Endothelial cell (in vitro differentiated cells): ENCODE data around the gene ROR2. TPM values are rescaled to one million over a fixed set of nuclear protein-coding genes. Genes with fewer than 3 reads are reported as not detected.

ENCODE experiments used
- DNase-seq: peaks from one replicate; pipeline ENCODE4 v3.0.0; 2021; ENCODE audit warnings: low spot score
- H3K27ac Mint-ChIP-seq: one replicate; pipeline ENCODE4 v1.8.0; 2021; ENCODE audit warnings: mixed read lengths, inconsistent platforms; ENCODE audit not compliant: unreplicated experiment
- H3K27me3 Mint-ChIP-seq: one replicate; pipeline ENCODE4 v1.8.0; 2021; ENCODE audit warnings: mild to moderate bottlenecking, moderate library complexity, mixed read lengths, inconsistent platforms; ENCODE audit not compliant: unreplicated experiment
- H3K36me3 Mint-ChIP-seq: one replicate; pipeline ENCODE4 v1.8.0; 2021; ENCODE audit warnings: mild to moderate bottlenecking, low read depth, mixed read lengths, inconsistent platforms; ENCODE audit not compliant: unreplicated experiment
- H3K4me1 Mint-ChIP-seq: one replicate; pipeline ENCODE4 v1.8.0; 2021; ENCODE audit warnings: mild to moderate bottlenecking, mixed read lengths, inconsistent platforms; ENCODE audit not compliant: unreplicated experiment
- H3K4me3 Mint-ChIP-seq: one replicate; pipeline ENCODE4 v1.8.0; 2021; ENCODE audit warnings: mild to moderate bottlenecking, mixed read lengths, inconsistent platforms; ENCODE audit not compliant: unreplicated experiment
- H3K9me3 Mint-ChIP-seq: one replicate; pipeline ENCODE4 v1.8.0; 2021; ENCODE audit warnings: mixed read lengths, inconsistent platforms; ENCODE audit not compliant: unreplicated experiment
- total RNA-seq: library from RNA; stranded (reverse); fragmentation: NEBNext Ultra II Directional; extraction: Animal tissue kit (Norgen Biotek cat#: 25700); gene quantifications from one replicate; pipeline ENCODE4 v1.2.1, GENCODE V29; 2021; ENCODE audit not compliant: unreplicated experiment
- TF ChIP-seq, protein P1 (sequence below): fragments of 200-600 bp; sonication (generic); IDR thresholded peaks from one replicate; pipeline ENCODE4 v1.5.0; 2021; ENCODE audit warnings: antibody characterized with exemption; ENCODE audit not compliant: unreplicated experiment

The ROR2 gene
- total RNA-seq, 1 donor from 2014 or later: 3.5 TPM

DNA sequence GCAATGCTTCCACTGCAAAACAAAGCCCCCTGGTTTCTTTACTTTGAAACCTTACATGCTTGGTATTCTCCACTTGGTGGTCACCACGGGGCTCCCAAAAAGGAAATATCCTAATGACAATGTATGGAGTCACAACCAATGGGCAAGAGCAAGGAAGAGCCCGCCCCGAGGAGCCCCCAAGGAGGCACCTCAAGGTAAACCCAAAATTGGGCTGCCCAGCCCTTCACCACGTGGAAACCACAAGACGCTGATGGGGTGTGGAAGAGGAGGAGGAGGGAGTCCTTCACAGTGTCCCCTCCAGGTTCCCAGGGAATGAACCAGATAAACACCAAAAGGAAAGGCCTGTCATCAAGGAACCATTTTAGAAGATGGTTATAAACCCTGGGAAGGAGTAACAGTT, 3.8 kb downstream of the ROR2 start:
- Mint-ChIP-seq H3K4me1 (peaks cover 19% of the 10 kb centered on the region), H3K9me3 (no peaks in the 10 kb centered on the region), H3K27ac (no peak overlapping the region), H3K27me3 (peaks cover 10% of the 10 kb centered on the region), H3K36me3 (no peaks in the 10 kb centered on the region), H3K4me3 (no peak overlapping the region)
- TF ChIP-seq, protein P1, sequence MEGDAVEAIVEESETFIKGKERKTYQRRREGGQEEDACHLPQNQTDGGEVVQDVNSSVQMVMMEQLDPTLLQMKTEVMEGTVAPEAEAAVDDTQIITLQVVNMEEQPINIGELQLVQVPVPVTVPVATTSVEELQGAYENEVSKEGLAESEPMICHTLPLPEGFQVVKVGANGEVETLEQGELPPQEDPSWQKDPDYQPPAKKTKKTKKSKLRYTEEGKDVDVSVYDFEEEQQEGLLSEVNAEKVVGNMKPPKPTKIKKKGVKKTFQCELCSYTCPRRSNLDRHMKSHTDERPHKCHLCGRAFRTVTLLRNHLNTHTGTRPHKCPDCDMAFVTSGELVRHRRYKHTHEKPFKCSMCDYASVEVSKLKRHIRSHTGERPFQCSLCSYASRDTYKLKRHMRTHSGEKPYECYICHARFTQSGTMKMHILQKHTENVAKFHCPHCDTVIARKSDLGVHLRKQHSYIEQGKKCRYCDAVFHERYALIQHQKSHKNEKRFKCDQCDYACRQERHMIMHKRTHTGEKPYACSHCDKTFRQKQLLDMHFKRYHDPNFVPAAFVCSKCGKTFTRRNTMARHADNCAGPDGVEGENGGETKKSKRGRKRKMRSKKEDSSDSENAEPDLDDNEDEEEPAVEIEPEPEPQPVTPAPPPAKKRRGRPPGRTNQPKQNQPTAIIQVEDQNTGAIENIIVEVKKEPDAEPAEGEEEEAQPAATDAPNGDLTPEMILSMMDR: no peak
- DNase-seq: no peak

DNA sequence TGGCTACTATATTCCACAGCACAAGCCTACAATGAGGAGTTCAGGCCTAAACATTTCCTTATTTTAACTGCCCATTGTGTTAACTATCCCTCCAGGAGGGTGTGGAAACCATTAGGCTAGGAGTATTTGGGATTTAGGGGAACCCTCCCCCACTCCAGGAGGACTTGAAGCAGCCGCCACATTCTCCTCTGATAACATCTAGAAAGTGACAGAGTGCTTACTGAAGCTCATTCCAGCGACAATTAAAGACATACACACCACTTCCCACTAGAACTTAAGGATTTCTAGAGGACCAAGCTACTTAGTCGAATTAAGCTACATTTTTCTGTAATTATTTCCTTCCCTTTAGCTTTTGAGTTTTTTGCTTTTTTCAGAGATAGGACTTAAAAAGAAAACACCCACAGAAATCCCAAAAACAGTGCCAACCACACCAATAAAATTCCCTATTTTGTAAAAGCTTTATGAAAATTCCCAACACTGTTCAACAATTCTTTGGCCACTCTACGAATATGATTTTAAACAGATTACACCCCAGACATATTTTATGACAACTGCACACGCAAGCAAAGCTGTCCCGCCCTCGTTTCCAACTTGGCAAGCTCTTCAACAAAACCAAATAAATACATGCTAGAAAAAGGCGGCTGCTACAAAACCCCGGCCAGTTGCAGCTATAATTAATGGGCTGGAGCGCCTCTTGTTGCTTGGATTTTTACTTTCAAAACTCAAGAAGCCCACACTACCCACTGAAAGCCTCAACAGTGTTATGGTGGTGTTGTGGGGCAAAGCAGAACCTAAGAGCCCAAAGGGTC, 4.5 kb downstream of the ROR2 start:
- Mint-ChIP-seq H3K4me3 (no peak overlapping the region), H3K4me1 (peaks cover 16% of the 10 kb centered on the region), H3K9me3 (no peaks in the 10 kb centered on the region), H3K27ac (no peak overlapping the region), H3K36me3 (no peaks in the 10 kb centered on the region), H3K27me3 (peaks cover 6% of the 10 kb centered on the region)
- TF ChIP-seq, protein P1: no peak
- DNase-seq: no peak

DNA sequence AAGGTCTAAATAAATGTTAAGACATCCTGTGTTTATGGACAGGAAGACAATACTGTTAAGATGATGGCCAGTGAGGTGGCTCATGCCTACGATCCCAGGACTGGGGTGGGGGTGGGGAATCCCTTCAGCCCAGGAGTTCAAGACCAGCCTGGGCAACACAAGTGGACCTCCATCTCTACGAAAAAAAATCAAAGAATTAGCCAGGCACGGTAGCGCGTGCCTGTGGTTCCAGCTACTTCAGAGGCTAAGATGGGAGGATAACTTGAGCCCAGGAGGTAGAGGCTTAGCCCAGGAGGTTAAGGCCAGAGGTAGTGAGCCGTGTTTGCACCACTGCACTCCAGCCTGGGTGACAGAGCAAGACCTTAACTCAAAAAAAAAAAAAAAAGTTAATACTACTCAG, 5.3 kb downstream of the ROR2 start:
- Mint-ChIP-seq H3K27me3 (peaks cover 5% of the 10 kb centered on the region), H3K4me1 (peaks cover 15% of the 10 kb centered on the region), H3K9me3 (no peaks in the 10 kb centered on the region), H3K4me3 (no peak overlapping the region), H3K27ac (no peak overlapping the region), H3K36me3 (no peaks in the 10 kb centered on the region)
- DNase-seq: no peak
- TF ChIP-seq, protein P1: no peak

DNA sequence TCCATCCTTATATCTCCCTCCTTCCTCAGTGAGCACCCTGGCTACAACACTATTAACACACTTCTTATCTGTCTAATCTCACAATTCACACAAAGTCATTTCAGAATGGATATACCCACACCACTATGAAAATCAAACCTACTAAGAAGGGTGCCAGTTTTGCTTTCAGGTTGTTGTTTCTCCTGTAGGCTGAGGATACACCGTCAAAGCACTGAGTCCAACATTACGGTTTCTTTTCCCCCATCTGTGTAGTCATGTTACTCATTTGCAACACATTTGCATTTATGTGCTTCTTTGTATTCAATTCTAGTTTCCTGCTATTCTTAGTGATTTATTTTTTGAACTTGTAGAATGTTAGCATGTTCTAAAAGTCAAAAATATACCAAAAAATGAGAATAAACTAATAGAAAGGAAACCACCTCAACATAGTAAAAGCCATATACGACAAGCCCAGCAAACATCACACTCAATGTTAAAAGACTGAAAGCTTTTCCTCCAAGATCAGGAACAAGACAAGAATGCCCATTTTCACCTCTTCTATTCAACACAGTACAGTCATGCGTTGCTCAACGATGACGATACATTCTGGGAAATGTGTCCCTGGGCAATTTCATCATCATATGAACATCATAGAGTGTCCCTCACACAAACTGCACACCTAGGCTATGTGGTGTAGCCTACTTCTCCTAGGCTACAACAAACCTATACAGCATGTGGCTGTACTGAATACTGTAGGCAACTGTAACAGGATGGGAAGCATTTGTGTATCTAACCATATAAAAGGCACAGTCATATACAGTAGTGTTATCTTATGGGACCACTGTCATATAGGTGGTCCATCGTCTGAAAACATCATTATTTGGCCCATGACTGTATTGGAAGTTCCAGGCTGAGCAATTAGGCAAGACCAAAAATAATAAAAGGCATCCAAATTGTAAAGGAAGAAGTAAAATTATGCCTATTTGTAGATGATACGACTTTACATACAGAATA, 6.3 kb downstream of the ROR2 start:
- Mint-ChIP-seq H3K4me3 (no peak overlapping the region), H3K9me3 (no peaks in the 10 kb centered on the region), H3K27ac (no peak overlapping the region), H3K27me3 (peaks cover 5% of the 10 kb centered on the region), H3K36me3 (no peaks in the 10 kb centered on the region), H3K4me1 (peaks cover 15% of the 10 kb centered on the region)
- TF ChIP-seq, protein P1: no peak
- no peak for DNase-seq
